ENCODE measurements around the gene ZNF512.

- no peak for TF ChIP-seq POLR2A (IDR thresholded peaks at IDR 0.05)
- TF ChIP-seq, protein P1, sequence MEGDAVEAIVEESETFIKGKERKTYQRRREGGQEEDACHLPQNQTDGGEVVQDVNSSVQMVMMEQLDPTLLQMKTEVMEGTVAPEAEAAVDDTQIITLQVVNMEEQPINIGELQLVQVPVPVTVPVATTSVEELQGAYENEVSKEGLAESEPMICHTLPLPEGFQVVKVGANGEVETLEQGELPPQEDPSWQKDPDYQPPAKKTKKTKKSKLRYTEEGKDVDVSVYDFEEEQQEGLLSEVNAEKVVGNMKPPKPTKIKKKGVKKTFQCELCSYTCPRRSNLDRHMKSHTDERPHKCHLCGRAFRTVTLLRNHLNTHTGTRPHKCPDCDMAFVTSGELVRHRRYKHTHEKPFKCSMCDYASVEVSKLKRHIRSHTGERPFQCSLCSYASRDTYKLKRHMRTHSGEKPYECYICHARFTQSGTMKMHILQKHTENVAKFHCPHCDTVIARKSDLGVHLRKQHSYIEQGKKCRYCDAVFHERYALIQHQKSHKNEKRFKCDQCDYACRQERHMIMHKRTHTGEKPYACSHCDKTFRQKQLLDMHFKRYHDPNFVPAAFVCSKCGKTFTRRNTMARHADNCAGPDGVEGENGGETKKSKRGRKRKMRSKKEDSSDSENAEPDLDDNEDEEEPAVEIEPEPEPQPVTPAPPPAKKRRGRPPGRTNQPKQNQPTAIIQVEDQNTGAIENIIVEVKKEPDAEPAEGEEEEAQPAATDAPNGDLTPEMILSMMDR (IDR thresholded peaks at IDR 0.05) = no peak
- TF ChIP-seq EP300 (IDR thresholded peaks at IDR 0.05) = no peak
Observed at GRCh38 chr2:27552941-27553340, 29.9 kb upstream of the ZNF512 start.

Data from suprapubic skin (tissue), 3 donors.